K562 (cell line): ENCODE data around the gene ADNP. TPM values are rescaled to one million over a fixed set of nuclear protein-coding genes. Genes with fewer than 3 reads are reported as not detected.
A peak's percentile ranks its signal among the peaks of the same experiment; 100 is the strongest.

Experiments used
- CAMTA2 ChIP-seq: fragments of 250-450 bp; sonication (Bioruptor Pico); conservative IDR thresholded peaks from 2 replicates; pipeline ENCODE4 v1.5.1; 2022
- CBX1 ChIP-seq: sonication (generic); IDR thresholded peaks from 2 replicates; pipeline ENCODE4 v1.6.1; 2016; ENCODE audit warnings: antibody characterized with exemption, low read depth, mild to moderate bottlenecking
- E2F1 ChIP-seq: sonication (generic); formaldehyde crosslinking; IDR thresholded peaks from 2 replicates; pipeline ENCODE4 v1.8.1; 2023; ENCODE audit warnings: mild to moderate bottlenecking, missing genetic modification reagents, moderate library complexity
- EP300 ChIP-seq: IDR thresholded peaks from 2 replicates; pipeline ENCODE4 v1.6.1; 2012; ENCODE audit warnings: low read length, improper control_type of control experiment
- FOXJ2 ChIP-seq: fragments of 200-800 bp; sonication (Bioruptor generic); IDR thresholded peaks from 2 replicates; pipeline ENCODE4 v1.6.1; 2016; ENCODE audit warnings: missing genetic modification characterization, missing compliant biosample characterization
- HDGF ChIP-seq: fragments of 450-650 bp; IDR thresholded peaks from 2 replicates; pipeline ENCODE4 v1.6.1; 2016
- KDM4B ChIP-seq, 2 experiments: fragments of 450-650 bp in 1 of 2; sonication (generic) in 1 of 2; IDR thresholded peaks; 2 replicates each; pipeline ENCODE4 v1.6.1; 2016 to 2017; ENCODE audit warnings: borderline replicate concordance in 2 of 2, antibody characterized with exemption in 1 of 2, low read depth in 1 of 2, mild to moderate bottlenecking in 1 of 2
- NEUROD1 ChIP-seq: fragments of 150-350 bp; IDR thresholded peaks from 2 replicates; pipeline ENCODE4 v1.6.1; 2014; ENCODE audit warnings: borderline replicate concordance, low read length, low read depth; ENCODE audit not compliant: partially characterized antibody
- SAP30 ChIP-seq: fragments of 200-600 bp; sonication (generic); IDR thresholded peaks from 2 replicates; pipeline ENCODE4 v1.6.1; 2012; ENCODE audit warnings: borderline replicate concordance, low read depth, mild to moderate bottlenecking, moderate library complexity, low read length, control low read depth, inconsistent platforms; ENCODE audit not compliant: insufficient read depth, poor library complexity, severe bottlenecking
- SMAD1 ChIP-seq: fragments of 150-350 bp; IDR thresholded peaks from 2 replicates; pipeline ENCODE4 v1.6.1; 2014; ENCODE audit warnings: low read length, low read depth; ENCODE audit not compliant: partially characterized antibody
- STAT5B ChIP-seq: fragments of 250-450 bp; sonication (Bioruptor Pico); IDR thresholded peaks from 2 replicates; pipeline ENCODE4 v1.8.0; 2021; ENCODE audit warnings: mild to moderate bottlenecking, inconsistent platforms
- ZNF133 ChIP-seq: fragments of 250-450 bp; sonication (Bioruptor Pico); IDR thresholded peaks from 2 replicates; pipeline ENCODE4 v1.4.0; 2020; ENCODE audit warnings: mild to moderate bottlenecking
- polyA plus RNA-seq, 8 experiments: library from polyadenylated mRNA; depleted of rRNA in 4 of 8; stranded (reverse) in 5 of 8; unstranded in 3 of 8; fragments of >200 nt; fragmentation: Nextera tagmentation in 2 of 8; fragmentation: Illumina TruSeq in 1 of 8; extraction: Ambion mirVana in 2 of 8; extraction: Trizol in 1 of 8; gene quantifications; 2 replicates each; pipeline versions ENCODE4 v1.2.1 to v1.2.3, GENCODE V29; 2011 to 2014; ENCODE audit warnings: inconsistent platforms in 1 of 8, missing spikeins in 1 of 8
- total RNA-seq, 7 experiments: library from RNA; depleted of rRNA in 6 of 7; stranded (reverse); fragments of >200 nt in 6 of 7; fragmentation: Illumina TruSeq in 2 of 7; extraction: Trizol in 2 of 7; gene quantifications; 2 replicates each; pipeline versions ENCODE4 v1.2.1 to v1.2.3, GENCODE V29; 2011 to 2021; ENCODE audit warnings: low replicate concordance in 1 of 7
- TF ChIP-seq, protein P1 (sequence below): IDR thresholded peaks from 2 replicates; pipeline ENCODE4 v1.6.1; 2011; ENCODE audit not compliant: insufficient read length; ENCODE audit errors: extremely low read depth
- TF ChIP-seq, protein P2 (sequence below), 2 experiments: IDR thresholded peaks; 2 replicates each; pipeline ENCODE4 v1.6.1; 2012; ENCODE audit warnings: improper control_type of control experiment in 2 of 2, low read depth in 2 of 2, low read length in 2 of 2, borderline replicate concordance in 1 of 2
- TF ChIP-seq, protein P3 (sequence below), 3 experiments: fragments of 200-800 bp in 1 of 3; fragments of 250-450 bp in 1 of 3; fragments of 450-650 bp in 1 of 3; sonication (Bioruptor Pico) in 1 of 3; sonication (Bioruptor generic) in 1 of 3; formaldehyde crosslinking in 1 of 3; IDR thresholded peaks; 2 replicates each; pipeline versions ENCODE4 v1.6.1 to v1.8.0; 2016 to 2022; ENCODE audit warnings: mild to moderate bottlenecking in 2 of 3, missing genetic modification characterization in 2 of 3, missing compliant biosample characterization in 1 of 3, moderate library complexity in 1 of 3
- TF ChIP-seq, protein P4 (sequence below), 2 experiments: fragments of 450-650 bp in 1 of 2; sonication (generic) in 1 of 2; formaldehyde crosslinking in 1 of 2; IDR thresholded peaks in 1 of 2; conservative IDR thresholded peaks in 1 of 2; 2 replicates each; pipeline versions ENCODE4 v1.6.1 to v1.8.1; 2016 to 2023; ENCODE audit warnings: mild to moderate bottlenecking in 2 of 2, moderate library complexity in 2 of 2, inconsistent platforms in 1 of 2, missing genetic modification reagents in 1 of 2

ADNP gene
- total and polyA plus RNA-seq, 9 of the 15 experiments (the other 6 are each of a cell fraction or from before 2014, with no cell fraction given): 17.8 to 59.9 (median 25.3) TPM

DNA sequence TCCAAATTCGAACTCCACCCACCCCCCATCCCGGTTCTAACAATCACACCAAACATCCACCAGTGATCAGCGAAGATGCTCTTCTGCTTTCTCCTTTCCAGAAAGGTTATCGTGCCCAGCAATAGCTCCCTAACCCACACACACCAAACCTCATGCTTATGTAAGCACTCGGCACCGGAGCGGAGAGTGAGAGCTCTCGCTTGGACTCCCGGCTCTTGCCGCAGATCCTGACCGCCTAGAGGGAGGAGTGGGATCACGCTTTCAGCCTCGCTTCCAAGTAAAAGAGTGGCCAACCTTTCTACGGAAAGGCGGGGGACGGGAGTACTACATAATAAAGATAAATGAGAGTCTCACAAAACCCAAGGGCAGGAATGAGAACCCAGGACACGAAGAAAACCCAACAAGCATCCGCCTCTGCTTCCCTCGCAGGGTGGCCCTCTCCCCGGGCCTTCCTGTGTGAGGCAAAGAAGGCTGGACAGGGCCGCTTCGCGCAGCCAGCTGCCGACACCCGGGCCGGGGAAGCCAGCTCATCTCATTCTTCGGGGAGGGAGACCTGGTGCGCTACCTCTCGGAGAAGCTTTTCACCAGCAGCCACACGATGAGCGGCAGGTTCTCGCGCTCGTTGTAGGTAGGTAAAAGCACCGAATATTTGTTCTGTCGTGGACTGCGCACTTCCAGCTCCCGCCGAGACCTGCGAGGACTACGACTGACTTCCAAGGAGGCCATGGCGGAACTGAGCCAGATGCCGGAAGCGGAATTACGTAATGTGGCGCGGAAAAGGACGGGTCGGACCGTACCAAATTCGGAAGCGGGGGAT lies 26.8 kb upstream of the ADNP start, which contains the start of gene DPM1 (continued):
- TF ChIP-seq NEUROD1 (peak; percentile 62), STAT5B (CRISPR knock-in tag) (no peak), CBX1 (0 out of 2 replicates have a peak, but pooled peaks have one; percentile 42), FOXJ2 (no peak), SMAD1 (peak; percentile 92), CAMTA2 (CRISPR knock-in tag) (no peak), EP300 (no peak), HDGF (no peak), KDM4B (IDR thresholded peaks at IDR 0.05; ENCODE audit: borderline replicate concordance in 2 of 2, low read depth in 1 of 2) (peak in 1 of 2 experiments; percentile 88; a peak in 1 of 4 replicates), ZNF133 (CRISPR knock-in tag) (no peak), SAP30 (peak; percentile 62), E2F1 (CRISPR knock-in tag) (peak; percentile 82)
- TF ChIP-seq, protein P1, sequence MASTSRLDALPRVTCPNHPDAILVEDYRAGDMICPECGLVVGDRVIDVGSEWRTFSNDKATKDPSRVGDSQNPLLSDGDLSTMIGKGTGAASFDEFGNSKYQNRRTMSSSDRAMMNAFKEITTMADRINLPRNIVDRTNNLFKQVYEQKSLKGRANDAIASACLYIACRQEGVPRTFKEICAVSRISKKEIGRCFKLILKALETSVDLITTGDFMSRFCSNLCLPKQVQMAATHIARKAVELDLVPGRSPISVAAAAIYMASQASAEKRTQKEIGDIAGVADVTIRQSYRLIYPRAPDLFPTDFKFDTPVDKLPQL: no peak
- TF ChIP-seq, protein P2, sequence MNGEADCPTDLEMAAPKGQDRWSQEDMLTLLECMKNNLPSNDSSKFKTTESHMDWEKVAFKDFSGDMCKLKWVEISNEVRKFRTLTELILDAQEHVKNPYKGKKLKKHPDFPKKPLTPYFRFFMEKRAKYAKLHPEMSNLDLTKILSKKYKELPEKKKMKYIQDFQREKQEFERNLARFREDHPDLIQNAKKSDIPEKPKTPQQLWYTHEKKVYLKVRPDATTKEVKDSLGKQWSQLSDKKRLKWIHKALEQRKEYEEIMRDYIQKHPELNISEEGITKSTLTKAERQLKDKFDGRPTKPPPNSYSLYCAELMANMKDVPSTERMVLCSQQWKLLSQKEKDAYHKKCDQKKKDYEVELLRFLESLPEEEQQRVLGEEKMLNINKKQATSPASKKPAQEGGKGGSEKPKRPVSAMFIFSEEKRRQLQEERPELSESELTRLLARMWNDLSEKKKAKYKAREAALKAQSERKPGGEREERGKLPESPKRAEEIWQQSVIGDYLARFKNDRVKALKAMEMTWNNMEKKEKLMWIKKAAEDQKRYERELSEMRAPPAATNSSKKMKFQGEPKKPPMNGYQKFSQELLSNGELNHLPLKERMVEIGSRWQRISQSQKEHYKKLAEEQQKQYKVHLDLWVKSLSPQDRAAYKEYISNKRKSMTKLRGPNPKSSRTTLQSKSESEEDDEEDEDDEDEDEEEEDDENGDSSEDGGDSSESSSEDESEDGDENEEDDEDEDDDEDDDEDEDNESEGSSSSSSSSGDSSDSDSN (IDR thresholded peaks at IDR 0.05; ENCODE audit: borderline replicate concordance in 1 of 2, low read depth in 2 of 2, low read length in 2 of 2): 0 out of 4 replicates have a peak, but pooled peaks of 1 of the 2 experiments have one; percentile 50
- TF ChIP-seq, protein P3, sequence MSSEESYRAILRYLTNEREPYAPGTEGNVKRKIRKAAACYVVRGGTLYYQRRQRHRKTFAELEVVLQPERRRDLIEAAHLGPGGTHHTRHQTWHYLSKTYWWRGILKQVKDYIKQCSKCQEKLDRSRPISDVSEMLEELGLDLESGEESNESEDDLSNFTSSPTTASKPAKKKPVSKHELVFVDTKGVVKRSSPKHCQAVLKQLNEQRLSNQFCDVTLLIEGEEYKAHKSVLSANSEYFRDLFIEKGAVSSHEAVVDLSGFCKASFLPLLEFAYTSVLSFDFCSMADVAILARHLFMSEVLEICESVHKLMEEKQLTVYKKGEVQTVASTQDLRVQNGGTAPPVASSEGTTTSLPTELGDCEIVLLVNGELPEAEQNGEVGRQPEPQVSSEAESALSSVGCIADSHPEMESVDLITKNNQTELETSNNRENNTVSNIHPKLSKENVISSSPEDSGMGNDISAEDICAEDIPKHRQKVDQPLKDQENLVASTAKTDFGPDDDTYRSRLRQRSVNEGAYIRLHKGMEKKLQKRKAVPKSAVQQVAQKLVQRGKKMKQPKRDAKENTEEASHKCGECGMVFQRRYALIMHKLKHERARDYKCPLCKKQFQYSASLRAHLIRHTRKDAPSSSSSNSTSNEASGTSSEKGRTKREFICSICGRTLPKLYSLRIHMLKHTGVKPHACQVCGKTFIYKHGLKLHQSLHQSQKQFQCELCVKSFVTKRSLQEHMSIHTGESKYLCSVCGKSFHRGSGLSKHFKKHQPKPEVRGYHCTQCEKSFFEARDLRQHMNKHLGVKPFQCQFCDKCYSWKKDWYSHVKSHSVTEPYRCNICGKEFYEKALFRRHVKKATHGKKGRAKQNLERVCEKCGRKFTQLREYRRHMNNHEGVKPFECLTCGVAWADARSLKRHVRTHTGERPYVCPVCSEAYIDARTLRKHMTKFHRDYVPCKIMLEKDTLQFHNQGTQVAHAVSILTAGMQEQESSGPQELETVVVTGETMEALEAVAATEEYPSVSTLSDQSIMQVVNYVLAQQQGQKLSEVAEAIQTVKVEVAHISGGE (CRISPR knock-in tag; IDR thresholded peaks at IDR 0.05): peak in 1 of 3 experiments; percentile 76; a peak in 1 of 6 replicates
- TF ChIP-seq, protein P4, sequence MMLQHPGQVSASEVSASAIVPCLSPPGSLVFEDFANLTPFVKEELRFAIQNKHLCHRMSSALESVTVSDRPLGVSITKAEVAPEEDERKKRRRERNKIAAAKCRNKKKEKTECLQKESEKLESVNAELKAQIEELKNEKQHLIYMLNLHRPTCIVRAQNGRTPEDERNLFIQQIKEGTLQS (IDR thresholded peaks at IDR 0.05): peak; percentile 67
- TF ChIP-seq, protein P4 (CRISPR knock-in tag; conservative IDR thresholded peaks at IDR 0.05): no peak; the same call in 1 of the 2 replicates
